HUES48 (cell line): ENCODE results near the gene CNN2.

Source experiments
- H3K27ac ChIP-seq: one replicate; pipeline ENCODE4 v1.7.0; 2013; ENCODE audit warnings: low read depth, low read length, inconsistent platforms
- H3K27me3 ChIP-seq: 2 replicates; pipeline ENCODE4 v1.6.1; 2013; ENCODE audit warnings: mild to moderate bottlenecking, low read length; ENCODE audit not compliant: control insufficient read depth, insufficient read depth
- H3K36me3 ChIP-seq: 2 replicates; pipeline ENCODE4 v1.6.1; 2013; ENCODE audit warnings: low read length; ENCODE audit not compliant: control insufficient read depth, insufficient read depth
- H3K4me1 ChIP-seq: 2 replicates; pipeline ENCODE4 v1.6.1; 2013; ENCODE audit warnings: mild to moderate bottlenecking, low read length; ENCODE audit not compliant: control insufficient read depth, insufficient read depth
- H3K4me3 ChIP-seq: 2 replicates; pipeline ENCODE4 v1.5.1; 2013; ENCODE audit warnings: mild to moderate bottlenecking, low read depth, low read length
- H3K9ac ChIP-seq: 2 replicates; pipeline ENCODE4 v1.6.1; 2013; ENCODE audit warnings: mild to moderate bottlenecking, low read depth, low read length, moderate library complexity
- H3K9me3 ChIP-seq: 2 replicates; pipeline ENCODE4 v1.6.1; 2013; ENCODE audit warnings: low read length; ENCODE audit not compliant: control insufficient read depth, insufficient read depth

The CNN2 gene

GRCh38 chr19:1055028-1055425 lies 28.6 kb downstream of the CNN2 start:
- Histone ChIP-seq H3K9me3 (peaks cover 29% of the 10 kb centered on the region), H3K9ac (no peak overlapping the region), H3K27me3 (no peaks in the 10 kb centered on the region), H3K27ac (no peak overlapping the region), H3K36me3 (peaks cover 22% of the 10 kb centered on the region; the same call in 1 of the 2 replicates), H3K4me1 (no peaks in the 10 kb centered on the region), H3K4me3 (no peak overlapping the region)

- peaks cover 29% of the 10 kb centered on the region for H3K9me3 ChIP-seq
- no peak overlapping the region for H3K9ac ChIP-seq
- peaks cover 22% of the 10 kb centered on the region; the same call in 1 of the 2 replicates for H3K36me3 ChIP-seq
- H3K4me3 ChIP-seq = no peak overlapping the region
- H3K27me3 ChIP-seq = no peaks in the 10 kb centered on the region
- H3K4me1 ChIP-seq = no peaks in the 10 kb centered on the region
- H3K27ac ChIP-seq = no peak overlapping the region
Observed at GRCh38 chr19:1055886-1056620, 29.6 kb downstream of the CNN2 start.

GRCh38 chr19:1057176-1057855 lies 30.9 kb downstream of the CNN2 start:
- Histone ChIP-seq H3K4me3 (no peak overlapping the region), H3K9me3 (peaks cover 29% of the 10 kb centered on the region), H3K4me1 (no peaks in the 10 kb centered on the region), H3K9ac (no peak overlapping the region), H3K36me3 (peaks cover 22% of the 10 kb centered on the region; the same call in 1 of the 2 replicates), H3K27me3 (no peaks in the 10 kb centered on the region), H3K27ac (no peak overlapping the region)

- H3K36me3 ChIP-seq = peaks cover 22% of the 10 kb centered on the region; the same call in 1 of the 2 replicates
- H3K9me3 ChIP-seq = peaks cover 29% of the 10 kb centered on the region
- H3K27ac ChIP-seq = no peak overlapping the region
- H3K9ac ChIP-seq = no peak overlapping the region
- no peak overlapping the region for H3K4me3 ChIP-seq
- no peaks in the 10 kb centered on the region for H3K27me3 ChIP-seq
- H3K4me1 ChIP-seq = no peaks in the 10 kb centered on the region
Observed at GRCh38 chr19:1058112-1058511, 31.7 kb downstream of the CNN2 start.

- Histone ChIP-seq H3K9ac (no peak overlapping the region), H3K27me3 (peaks cover 5% of the 10 kb centered on the region), H3K4me1 (peaks cover 7% of the 10 kb centered on the region; the same call in 1 of the 2 replicates), H3K36me3 (peaks cover 22% of the 10 kb centered on the region; the same call in 1 of the 2 replicates), H3K9me3 (peaks cover 29% of the 10 kb centered on the region), H3K4me3 (no peak overlapping the region), H3K27ac (no peak overlapping the region)
Observed at GRCh38 chr19:1060689-1061088, 34.3 kb downstream of the CNN2 start.

- Histone ChIP-seq H3K27me3 (peaks cover 18% of the 10 kb centered on the region), H3K4me1 (peaks cover 10% of the 10 kb centered on the region; the same call in 1 of the 2 replicates), H3K27ac (no peak overlapping the region), H3K36me3 (peaks cover 13% of the 10 kb centered on the region; the same call in 1 of the 2 replicates), H3K9me3 (peaks cover 20% of the 10 kb centered on the region), H3K9ac (no peak overlapping the region), H3K4me3 (no peak overlapping the region)
Observed at GRCh38 chr19:1061987-1062386, 35.6 kb downstream of the CNN2 start.

GRCh38 chr19:1062387-1063029 lies 36.1 kb downstream of the CNN2 start:
- Histone ChIP-seq H3K4me3 (no peak overlapping the region), H3K36me3 (peaks cover 9% of the 10 kb centered on the region; the same call in 1 of the 2 replicates)

GRCh38 chr19:1063030-1063908 lies 36.9 kb downstream of the CNN2 start:
- Histone ChIP-seq H3K9me3 (peaks cover 8% of the 10 kb centered on the region), H3K27ac (no peak overlapping the region), H3K9ac (no peak overlapping the region), H3K4me1 (peaks cover 10% of the 10 kb centered on the region; the same call in 1 of the 2 replicates), H3K4me3 (no peak overlapping the region), H3K27me3 (peaks cover 21% of the 10 kb centered on the region), H3K36me3 (peaks cover 7% of the 10 kb centered on the region; the same call in 1 of the 2 replicates)

More at GRCh38 chr19:1062387-1063029, 36.1 kb downstream of the CNN2 start:
- Histone ChIP-seq H3K27me3 (peaks cover 18% of the 10 kb centered on the region), H3K9me3 (peaks cover 15% of the 10 kb centered on the region), H3K9ac (no peak overlapping the region), H3K4me1 (peaks cover 10% of the 10 kb centered on the region; the same call in 1 of the 2 replicates), H3K27ac (no peak overlapping the region)

- Histone ChIP-seq H3K27ac (no peak overlapping the region), H3K9me3 (no peaks in the 10 kb centered on the region), H3K9ac (no peak overlapping the region), H3K4me3 (peak overlapping the region; percentile 49; the same call in 1 of the 2 replicates), H3K4me1 (peaks cover 10% of the 10 kb centered on the region; the same call in 1 of the 2 replicates), H3K27me3 (peaks cover 21% of the 10 kb centered on the region), H3K36me3 (no peaks in the 10 kb centered on the region)
Observed at GRCh38 chr19:1063909-1064660, 37.7 kb downstream of the CNN2 start.
